OCI-LY7 (cell line): ENCODE results near the gene SDR39U1. TPM values are rescaled to one million over a fixed set of nuclear protein-coding genes. Genes with fewer than 3 reads are reported as not detected.
A peak's percentile ranks its signal among the peaks of the same experiment; 100 is the strongest.

Experiments used
- BruUV-seq: library from RNA; stranded (reverse); fragments of 400-500 nt; replicated peaks from 2 replicates; lab custom pipeline; 2021; lab: Mats Ljungman, UMichigan
- CTCF ChIA-PET: fragments of 300-600 bp; sonication (Branson Sonifier 250); formaldehyde crosslinking; loops from one replicate; lab custom pipeline; 2022; ENCODE audit warnings: antibody characterized with exemption; ENCODE audit not compliant: unreplicated experiment; lab: Charles Lee
- POLR2A ChIA-PET: fragments of 300-600 bp; sonication (Branson Sonifier 250); formaldehyde crosslinking; loops from one replicate; lab custom pipeline; 2022; ENCODE audit warnings: antibody characterized with exemption; lab: Charles Lee
- DNase-seq: peaks from one replicate; pipeline ENCODE4 v3.0.0-alpha.2; 2015; ENCODE audit warnings: low spot score
- H2AFZ ChIP-seq: fragments of 200-600 bp; sonication (generic), shearing (Covaris generic); 2 replicates; pipeline ENCODE4 v1.6.1; 2014; ENCODE audit warnings: mild to moderate bottlenecking, antibody characterized with exemption, low read length, moderate library complexity
- H3K27ac ChIP-seq: fragments of 200-600 bp; sonication (generic); 2 replicates; pipeline ENCODE4 v1.5.1; 2014; ENCODE audit warnings: mixed run types, low read depth, mild to moderate bottlenecking, moderate library complexity, low read length, inconsistent platforms; ENCODE audit not compliant: poor library complexity, severe bottlenecking
- H3K36me3 ChIP-seq: fragments of 200-600 bp; sonication (generic); 2 replicates; pipeline ENCODE4 v1.6.1; 2014; ENCODE audit warnings: mild to moderate bottlenecking, antibody characterized with exemption, low read length, moderate library complexity, mixed read lengths; ENCODE audit not compliant: insufficient read depth
- H3K4me1 ChIP-seq: fragments of 200-600 bp; sonication (generic); 2 replicates; pipeline ENCODE4 v1.5.1; 2014; ENCODE audit warnings: mild to moderate bottlenecking, low read length; ENCODE audit not compliant: insufficient read depth, poor library complexity, severe bottlenecking
- H3K4me2 ChIP-seq: fragments of 200-600 bp; sonication (generic); 2 replicates; pipeline ENCODE4 v1.6.1; 2014; ENCODE audit warnings: mild to moderate bottlenecking, low read length
- H3K4me3 ChIP-seq: fragments of 200-600 bp; sonication (generic); 2 replicates; pipeline ENCODE4 v1.5.1; 2014; ENCODE audit warnings: mild to moderate bottlenecking, low read depth, low read length; ENCODE audit not compliant: poor library complexity, severe bottlenecking
- H3K79me2 ChIP-seq: fragments of 200-600 bp; sonication (generic); 2 replicates; pipeline ENCODE4 v1.6.1; 2016; ENCODE audit warnings: low read depth, mild to moderate bottlenecking, low read length, moderate library complexity, mixed read lengths; ENCODE audit not compliant: insufficient read depth
- H3K9me2 ChIP-seq: fragments of 200-600 bp; sonication (generic); 2 replicates; pipeline ENCODE4 v1.6.1; 2016; ENCODE audit warnings: mild to moderate bottlenecking, low read length, mixed read lengths; ENCODE audit not compliant: insufficient read depth
- H3K9me3 ChIP-seq: fragments of 200-600 bp; sonication (generic); 2 replicates; pipeline ENCODE4 v1.6.1; 2014; ENCODE audit warnings: mild to moderate bottlenecking, mixed run types, low read length, mixed read lengths
- H4K20me1 ChIP-seq: fragments of 200-600 bp; sonication (generic); 2 replicates; pipeline ENCODE4 v1.6.1; 2014; ENCODE audit warnings: mild to moderate bottlenecking, antibody characterized with exemption, low read length, moderate library complexity, mixed read lengths; ENCODE audit not compliant: insufficient read depth
- CTCF ChIP-seq: fragments of 200-600 bp; sonication (generic); conservative IDR thresholded peaks from 2 replicates; pipeline ENCODE4 v1.5.1; 2014; ENCODE audit warnings: mild to moderate bottlenecking, antibody characterized with exemption, low read length, moderate library complexity, mixed read lengths
- EZH2phosphoT487 ChIP-seq: fragments of 200-600 bp; sonication (generic); IDR thresholded peaks from 2 replicates; pipeline ENCODE4 v1.6.1; 2018; ENCODE audit warnings: low read depth, borderline replicate concordance, mild to moderate bottlenecking, mixed run types, antibody characterized with exemption, low read length, moderate library complexity, mixed read lengths
- intact Hi-C: fragments of 100-400 bp; cut with micrococcal nuclease; formaldehyde crosslinking; loops from one replicate; pipeline ENCODE4 v1.10.0; 2022; ENCODE audit not compliant: unreplicated experiment
- total RNA-seq, 2 experiments: library from RNA; depleted of rRNA in 1 of 2; stranded (reverse); fragments of >200 nt in 1 of 2; shearing (Covaris generic) in 1 of 2; gene quantifications; 2 replicates each; pipeline ENCODE4 v1.2.3, GENCODE V29; 2014 to 2022

The SDR39U1 gene
- total RNA-seq, 2 experiments from 2014 or later, result 51.4 to 103 TPM

- peaks cover 56% of the 10 kb centered on the region for H3K4me1 ChIP-seq
- H3K4me3 ChIP-seq, result no peak overlapping the region
- peaks cover 41% of the 10 kb centered on the region for H3K36me3 ChIP-seq
- H3K4me2 ChIP-seq, result no peak overlapping the region
- POLR2A ChIA-PET, result interaction anchor here (1.0 to 1.2 kb wide), 2 partner anchors 94 to 133 kb away, joined by 3 to 5 read pairs; partner anchors contain the start of gene RIPK3
- peaks cover 5% of the 10 kb centered on the region; the same call in 1 of the 2 replicates for H3K79me2 ChIP-seq
- DNase-seq, result no peak
- no peaks in the 10 kb centered on the region for H3K9me3 ChIP-seq
- intact Hi-C loops, result no loop called here
- CTCF ChIA-PET, result no interaction called here
- no peak overlapping the region for H3K27ac ChIP-seq
- no peak for TF ChIP-seq CTCF
- no peak for TF ChIP-seq EZH2phosphoT487
- no peaks in the 10 kb centered on the region for H3K9me2 ChIP-seq
- BruUV-seq, result no TSS peak
- H4K20me1 ChIP-seq, result no peaks in the 10 kb centered on the region
- no peak overlapping the region for H2AFZ ChIP-seq
Measured at GRCh38 chr14:24434036-24434435, 8.5 kb downstream of the SDR39U1 start.

GRCh38 chr14:24432259-24433131, 10.1 kb downstream of the SDR39U1 start:
- POLR2A ChIA-PET, result interaction anchor here (0.6 to 3.1 kb wide), 12 partner anchors 9 to 697 kb away, joined by 3 to 24 read pairs (median 6); partner anchors contain the start of genes NFATC4 and RIPK3
- TF ChIP-seq CTCF, result no peak
- no peak for TF ChIP-seq EZH2phosphoT487
- Histone ChIP-seq H3K4me1 (peaks cover 47% of the 10 kb centered on the region), H3K79me2 (peaks cover 5% of the 10 kb centered on the region; the same call in 1 of the 2 replicates), H3K9me3 (no peaks in the 10 kb centered on the region), H3K36me3 (peaks cover 27% of the 10 kb centered on the region), H3K9me2 (no peaks in the 10 kb centered on the region), H3K4me3 (no peak overlapping the region), H3K4me2 (peak overlapping the region; percentile 82), H4K20me1 (no peaks in the 10 kb centered on the region), H2AFZ (no peak overlapping the region), H3K27ac (no peak overlapping the region)
- no peak for DNase-seq
- intact Hi-C loops, result no loop called here
- CTCF ChIA-PET, result interaction anchor here (0.9 to 2.5 kb wide), 10 partner anchors 9 to 136 kb away, joined by 3 to 26 read pairs (median 6); partner anchors contain the start of genes NFATC4 and RIPK3
- BruUV-seq, result no TSS peak
